Vagina (tissue), 2 donors: Measurements from ENCODE around the gene ELL2.

Source experiments
- CTCF ChIP-seq, 3 experiments: fragments of 450-650 bp in 2 of 3; fragments of 200-600 bp in 1 of 3; sonication (generic) in 1 of 3; IDR thresholded peaks; one replicate each; pipeline ENCODE4 v1.5.1; 2017 to 2019; ENCODE audit warnings: antibody characterized with exemption in 3 of 3, mild to moderate bottlenecking in 2 of 3, moderate library complexity in 2 of 3
- POLR2A ChIP-seq, 2 donors: fragments of 450-650 bp; IDR thresholded peaks; one replicate each; pipeline ENCODE4 v1.6.1; 2017; ENCODE audit warnings: antibody characterized with exemption in 2 of 2, mild to moderate bottlenecking in 2 of 2, moderate library complexity in 2 of 2
- POLR2AphosphoS5 ChIP-seq, 2 donors: sonication (generic); formaldehyde crosslinking; IDR thresholded peaks; one replicate each; pipeline ENCODE4 v1.9.0; 2017; ENCODE audit warnings: antibody characterized with exemption in 2 of 2, mild to moderate bottlenecking in 2 of 2, low read depth in 1 of 2; ENCODE audit not compliant: insufficient read depth in 1 of 2

GRCh38 chr5:95889076-95889475, 72.6 kb downstream of the ELL2 start:
- TF ChIP-seq CTCF (IDR thresholded peaks at IDR 0.05) (no peak), POLR2A (IDR thresholded peaks at IDR 0.05) (no peak), POLR2AphosphoS5 (IDR thresholded peaks at IDR 0.05; ENCODE audit: insufficient read depth in 1 of 2, low read depth in 1 of 2) (no peak)
